Brain microvascular endothelial cell (primary cell): ENCODE measurements around the gene DLG2.

Experiments used
- DNase-seq: peaks from one replicate; pipeline ENCODE4 v3.0.0-alpha.2; 2020
- H3K27ac ChIP-seq: fragments of 250-450 bp; sonication (Bioruptor Pico); 2 replicates; pipeline ENCODE4 v1.5.1; 2020; ENCODE audit warnings: mild to moderate bottlenecking, moderate library complexity
- H3K27me3 ChIP-seq: fragments of 250-450 bp; sonication (Bioruptor Pico); replicated peaks from 2 replicates; pipeline ENCODE4 v1.5.1; 2020; ENCODE audit warnings: mild to moderate bottlenecking
- H3K36me3 ChIP-seq: fragments of 250-450 bp; sonication (Bioruptor Pico); replicated peaks from 2 replicates; pipeline ENCODE4 v1.5.1; 2020; ENCODE audit warnings: mild to moderate bottlenecking
- H3K4me3 ChIP-seq: 2 replicates; pipeline ENCODE4 v1.5.1; 2011; ENCODE audit warnings: low read depth, mild to moderate bottlenecking, control low read depth, low read length, moderate library complexity
- CTCF ChIP-seq: IDR thresholded peaks from 2 replicates; pipeline ENCODE4 v1.5.1; 2011; ENCODE audit warnings: low read depth, mild to moderate bottlenecking, moderate library complexity, low read length, control low read depth, inconsistent platforms; ENCODE audit errors: missing control alignments
- in situ Hi-C: cut with HindIII; loops from 2 replicates; pipeline ENCODE4 v1.10.0; 2017; ENCODE audit warnings: low sequenced_read_pairs, low pct_ligation_motif_present

DLG2 gene

GRCh38 chr11:84355911-84356310 is 1271.2 kb downstream of the DLG2 start:
- TF ChIP-seq CTCF = no peak
- H3K27ac ChIP-seq = no peak overlapping the region
- no peak overlapping the region for H3K4me3 ChIP-seq
- no peaks in the 10 kb centered on the region for H3K27me3 ChIP-seq
- DNase-seq = no peak
- H3K36me3 ChIP-seq = no peaks in the 10 kb centered on the region
- in situ Hi-C loops = no loop called here

- no peak overlapping the region for H3K27ac ChIP-seq
- H3K36me3 ChIP-seq = no peaks in the 10 kb centered on the region
- H3K4me3 ChIP-seq = no peak overlapping the region
- no peak for DNase-seq
- in situ Hi-C loops = no loop called here
- no peaks in the 10 kb centered on the region for H3K27me3 ChIP-seq
- TF ChIP-seq CTCF = no peak
Measured at GRCh38 chr11:84345597-84345996, 1281.5 kb downstream of the DLG2 start.

- no peak overlapping the region for H3K27ac ChIP-seq
- in situ Hi-C loops = no loop called here
- no peak for TF ChIP-seq CTCF
- no peaks in the 10 kb centered on the region for H3K36me3 ChIP-seq
- no peak overlapping the region for H3K4me3 ChIP-seq
- H3K27me3 ChIP-seq = no peaks in the 10 kb centered on the region
- DNase-seq = no peak
Measured at GRCh38 chr11:84345027-84345426, 1282.1 kb downstream of the DLG2 start.

- H3K36me3 ChIP-seq = no peaks in the 10 kb centered on the region
- H3K27me3 ChIP-seq = no peaks in the 10 kb centered on the region
- no peak for DNase-seq
- in situ Hi-C loops = no loop called here
- TF ChIP-seq CTCF = no peak
- H3K4me3 ChIP-seq = no peak overlapping the region
- no peak overlapping the region for H3K27ac ChIP-seq
Measured at GRCh38 chr11:84339796-84340195, 1287.3 kb downstream of the DLG2 start.

GRCh38 chr11:84333221-84333620 is 1293.9 kb downstream of the DLG2 start:
- no peak overlapping the region for H3K4me3 ChIP-seq
- H3K36me3 ChIP-seq = no peaks in the 10 kb centered on the region
- no peaks in the 10 kb centered on the region for H3K27me3 ChIP-seq
- H3K27ac ChIP-seq = no peak overlapping the region
- no peak for TF ChIP-seq CTCF
- DNase-seq = no peak
- in situ Hi-C loops = no loop called here

- no peak for DNase-seq
- in situ Hi-C loops = no loop called here
- no peak overlapping the region for H3K4me3 ChIP-seq
- no peak overlapping the region for H3K27ac ChIP-seq
- TF ChIP-seq CTCF = no peak
- H3K36me3 ChIP-seq = no peaks in the 10 kb centered on the region
- no peaks in the 10 kb centered on the region for H3K27me3 ChIP-seq
Measured at GRCh38 chr11:84322211-84322610, 1304.9 kb downstream of the DLG2 start.
